KMS-11 (cell line): Measurements from ENCODE around the gene THAP2.
"Not testable (repeated sequence)": the region's sequence is repeated elsewhere in the genome, so short reads cannot be mapped to it uniquely, and the experiment has no call there.

ENCODE experiments used
- H2AFZ ChIP-seq: fragments of 200-600 bp; sonication (generic); 2 replicates; pipeline ENCODE4 v1.6.1; 2016; ENCODE audit warnings: antibody characterized with exemption, mixed run types, low read depth
- H3K27ac ChIP-seq: fragments of 200-600 bp; sonication (generic); 2 replicates; pipeline ENCODE4 v1.6.1; 2016; ENCODE audit warnings: mild to moderate bottlenecking, mixed run types
- H3K27me3 ChIP-seq: fragments of 200-600 bp; sonication (generic); 2 replicates; pipeline ENCODE4 v1.6.1; 2017; ENCODE audit warnings: mild to moderate bottlenecking, low read depth, mixed run types, moderate library complexity; ENCODE audit not compliant: insufficient read depth
- H3K36me3 ChIP-seq: fragments of 200-600 bp; sonication (generic); 2 replicates; pipeline ENCODE4 v1.6.1; 2017; ENCODE audit warnings: mild to moderate bottlenecking, mixed run types; ENCODE audit not compliant: insufficient read depth
- H3K4me1 ChIP-seq: fragments of 200-600 bp; sonication (generic); 2 replicates; pipeline ENCODE4 v1.6.1; 2016; ENCODE audit warnings: mild to moderate bottlenecking, low read depth, mixed run types; ENCODE audit not compliant: poor library complexity, severe bottlenecking
- H3K4me2 ChIP-seq: fragments of 200-600 bp; sonication (generic); 2 replicates; pipeline ENCODE4 v1.7.0; 2016; ENCODE audit warnings: mild to moderate bottlenecking, mixed run types
- H3K4me3 ChIP-seq: fragments of 200-600 bp; sonication (generic); IDR thresholded peaks from 2 replicates; pipeline ENCODE4 v1.6.1; 2017; ENCODE audit warnings: low read depth, low read length, mixed read lengths; ENCODE audit not compliant: insufficient read depth
- H3K79me2 ChIP-seq: fragments of 200-600 bp; sonication (generic); 2 replicates; pipeline ENCODE4 v1.6.1; 2016; ENCODE audit warnings: low read depth, mixed run types; ENCODE audit not compliant: insufficient read depth
- H3K9ac ChIP-seq: fragments of 200-600 bp; sonication (generic); 2 replicates; pipeline ENCODE4 v1.6.1; 2016; ENCODE audit warnings: mild to moderate bottlenecking, mixed run types
- H4K20me1 ChIP-seq: fragments of 200-600 bp; sonication (generic); 2 replicates; pipeline ENCODE4 v1.6.1; 2016; ENCODE audit warnings: mild to moderate bottlenecking, mixed run types; ENCODE audit not compliant: insufficient read depth
- TF ChIP-seq, protein P1 (sequence below): fragments of 200-600 bp; sonication (generic); conservative IDR thresholded peaks from 2 replicates; pipeline ENCODE4 v1.6.1; 2017; ENCODE audit warnings: low read depth, mild to moderate bottlenecking, antibody characterized with exemption, low read length, moderate library complexity, mixed read lengths

The THAP2 gene

DNA sequence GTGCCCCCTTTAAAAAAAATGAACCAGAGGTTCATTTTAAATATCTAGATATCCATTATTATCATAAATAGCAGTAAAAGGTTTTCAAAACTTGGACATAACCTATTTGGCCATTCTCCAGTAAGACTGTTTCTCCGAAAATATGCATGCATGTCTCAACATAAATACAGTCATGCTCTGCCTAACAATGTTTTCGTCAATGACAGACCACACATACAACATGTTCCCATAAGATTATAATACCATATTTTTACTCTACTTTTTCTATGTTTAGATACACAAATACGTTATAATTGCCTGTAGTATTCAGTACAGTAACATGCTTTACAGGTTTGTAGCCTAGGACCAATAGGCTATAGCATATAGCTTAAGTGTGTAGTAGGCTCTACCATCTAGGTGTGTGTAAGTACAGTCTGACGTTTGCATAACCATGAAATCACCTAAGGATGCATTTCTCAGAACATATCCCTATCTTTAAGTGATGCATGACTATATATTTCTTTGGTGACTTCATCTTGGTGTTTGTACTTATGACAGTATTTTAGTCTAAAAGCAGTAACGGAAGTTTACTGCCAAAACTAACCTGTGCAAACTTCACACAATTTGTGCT, 25.0 kb downstream of the THAP2 start:
- no peaks in the 10 kb centered on the region for H4K20me1 ChIP-seq
- no peak overlapping the region for H3K4me3 ChIP-seq
- no peaks in the 10 kb centered on the region; the same call in 1 of the 2 replicates for H3K79me2 ChIP-seq
- H3K9ac ChIP-seq = no peak overlapping the region
- H3K27ac ChIP-seq = no peak overlapping the region
- no peak overlapping the region for H3K4me2 ChIP-seq
- no peaks in the 10 kb centered on the region for H3K27me3 ChIP-seq
- TF ChIP-seq, protein P1, sequence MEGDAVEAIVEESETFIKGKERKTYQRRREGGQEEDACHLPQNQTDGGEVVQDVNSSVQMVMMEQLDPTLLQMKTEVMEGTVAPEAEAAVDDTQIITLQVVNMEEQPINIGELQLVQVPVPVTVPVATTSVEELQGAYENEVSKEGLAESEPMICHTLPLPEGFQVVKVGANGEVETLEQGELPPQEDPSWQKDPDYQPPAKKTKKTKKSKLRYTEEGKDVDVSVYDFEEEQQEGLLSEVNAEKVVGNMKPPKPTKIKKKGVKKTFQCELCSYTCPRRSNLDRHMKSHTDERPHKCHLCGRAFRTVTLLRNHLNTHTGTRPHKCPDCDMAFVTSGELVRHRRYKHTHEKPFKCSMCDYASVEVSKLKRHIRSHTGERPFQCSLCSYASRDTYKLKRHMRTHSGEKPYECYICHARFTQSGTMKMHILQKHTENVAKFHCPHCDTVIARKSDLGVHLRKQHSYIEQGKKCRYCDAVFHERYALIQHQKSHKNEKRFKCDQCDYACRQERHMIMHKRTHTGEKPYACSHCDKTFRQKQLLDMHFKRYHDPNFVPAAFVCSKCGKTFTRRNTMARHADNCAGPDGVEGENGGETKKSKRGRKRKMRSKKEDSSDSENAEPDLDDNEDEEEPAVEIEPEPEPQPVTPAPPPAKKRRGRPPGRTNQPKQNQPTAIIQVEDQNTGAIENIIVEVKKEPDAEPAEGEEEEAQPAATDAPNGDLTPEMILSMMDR = no peak
- no peaks in the 10 kb centered on the region for H3K36me3 ChIP-seq
- peaks cover 51% of the 10 kb centered on the region for H3K4me1 ChIP-seq
- H2AFZ ChIP-seq = no peak overlapping the region

DNA sequence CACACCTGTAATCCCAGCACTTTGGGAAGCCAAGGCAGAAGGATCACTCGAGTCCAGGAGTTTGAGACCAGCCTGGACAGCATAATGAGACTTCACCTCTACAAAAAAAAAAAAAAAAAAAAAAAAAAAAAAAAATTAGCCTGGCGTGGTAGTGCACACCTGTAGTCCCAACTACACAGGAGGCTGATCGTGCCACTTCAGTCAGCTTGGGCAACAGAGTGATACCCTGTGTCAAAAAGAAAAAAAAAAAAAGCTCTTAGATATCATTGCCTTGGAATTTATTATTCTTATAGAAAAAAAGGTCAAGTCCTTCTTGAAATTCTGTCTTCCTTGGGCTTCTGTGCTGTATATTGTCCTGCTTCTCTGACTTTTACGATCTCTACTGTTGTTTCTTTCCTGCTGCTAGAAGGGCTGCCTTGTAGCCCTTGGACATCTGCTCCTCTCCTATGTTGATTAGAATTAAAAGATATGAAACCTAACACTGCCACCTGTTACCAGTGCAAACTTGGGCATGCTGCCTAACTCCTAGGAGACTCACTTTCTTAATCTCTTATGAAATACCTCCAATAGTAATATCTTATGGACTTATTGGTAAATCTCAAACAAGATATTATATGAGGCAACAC, 27.5 kb downstream of the THAP2 start:
- Histone ChIP-seq H3K79me2 (no peaks in the 10 kb centered on the region; the same call in 1 of the 2 replicates), H3K27me3 (no peaks in the 10 kb centered on the region), H3K4me2 (peak overlapping the region; percentile 4; the same call in 1 of the 2 replicates), H2AFZ (no peak overlapping the region), H4K20me1 (no peaks in the 10 kb centered on the region), H3K4me1 (peaks cover 54% of the 10 kb centered on the region), H3K4me3 (no peak overlapping the region), H3K27ac (peak overlapping the region; percentile 12; the same call in 1 of the 2 replicates), H3K36me3 (no peaks in the 10 kb centered on the region), H3K9ac (no peak overlapping the region)
- TF ChIP-seq, protein P1 = no peak

DNA sequence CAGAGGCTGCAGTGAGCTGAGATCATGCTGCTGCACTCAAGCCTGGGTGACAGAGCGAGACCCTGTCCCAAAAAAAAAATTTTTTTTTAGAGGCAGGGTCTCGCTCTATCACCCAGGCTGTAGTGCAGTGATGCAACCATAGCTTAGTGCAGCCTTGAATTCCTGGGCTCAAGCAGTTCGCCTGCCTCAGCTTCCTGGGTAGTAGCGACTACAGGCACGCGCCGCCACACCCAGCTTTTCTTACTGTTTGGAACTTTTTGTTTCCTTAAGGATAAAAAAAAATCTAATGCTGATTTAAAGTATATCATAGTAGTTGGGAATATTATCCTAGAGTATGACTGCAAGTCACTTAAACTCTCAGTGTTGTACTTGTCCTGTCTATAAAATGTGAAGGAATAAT, 29.0 kb downstream of the THAP2 start:
- Histone ChIP-seq H3K27ac (no peak overlapping the region), H3K4me1 (peaks cover 41% of the 10 kb centered on the region), H2AFZ (no peak overlapping the region), H3K9ac (no peak overlapping the region), H3K4me2 (no peak overlapping the region), H3K4me3 (no peak overlapping the region), H3K36me3 (no peaks in the 10 kb centered on the region), H3K27me3 (no peaks in the 10 kb centered on the region), H4K20me1 (no peaks in the 10 kb centered on the region), H3K79me2 (no peaks in the 10 kb centered on the region)
- TF ChIP-seq, protein P1 = no peak

DNA sequence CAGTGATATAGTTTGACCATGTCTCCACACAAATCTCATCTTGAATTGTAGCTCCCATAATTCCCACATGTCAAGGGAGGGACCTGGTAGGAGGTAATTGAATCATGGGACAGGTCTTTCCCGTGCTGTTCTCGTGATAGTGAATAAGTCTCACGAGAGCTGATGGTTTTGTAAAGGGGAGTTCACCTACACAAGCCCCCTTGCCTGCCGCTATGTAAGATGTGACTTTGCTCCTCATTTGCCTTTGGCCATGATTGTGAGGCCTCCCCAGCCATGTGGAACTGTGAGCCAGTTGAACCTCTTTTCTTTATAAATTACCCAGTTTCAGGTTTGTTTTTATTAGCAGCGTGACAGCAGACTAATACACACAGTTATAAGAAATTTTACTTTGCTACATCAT, 29.6 kb downstream of the THAP2 start:
- not testable (repeated sequence) for H3K36me3 ChIP-seq, H3K4me2 ChIP-seq, H3K9ac ChIP-seq, H3K4me3 ChIP-seq, H3K79me2 ChIP-seq, H3K27me3 ChIP-seq, H2AFZ ChIP-seq, H4K20me1 ChIP-seq
- Histone ChIP-seq H3K4me1 (peaks cover 41% of the 10 kb centered on the region), H3K27ac (peak overlapping the region; percentile 4; the same call in 1 of the 2 replicates)

DNA sequence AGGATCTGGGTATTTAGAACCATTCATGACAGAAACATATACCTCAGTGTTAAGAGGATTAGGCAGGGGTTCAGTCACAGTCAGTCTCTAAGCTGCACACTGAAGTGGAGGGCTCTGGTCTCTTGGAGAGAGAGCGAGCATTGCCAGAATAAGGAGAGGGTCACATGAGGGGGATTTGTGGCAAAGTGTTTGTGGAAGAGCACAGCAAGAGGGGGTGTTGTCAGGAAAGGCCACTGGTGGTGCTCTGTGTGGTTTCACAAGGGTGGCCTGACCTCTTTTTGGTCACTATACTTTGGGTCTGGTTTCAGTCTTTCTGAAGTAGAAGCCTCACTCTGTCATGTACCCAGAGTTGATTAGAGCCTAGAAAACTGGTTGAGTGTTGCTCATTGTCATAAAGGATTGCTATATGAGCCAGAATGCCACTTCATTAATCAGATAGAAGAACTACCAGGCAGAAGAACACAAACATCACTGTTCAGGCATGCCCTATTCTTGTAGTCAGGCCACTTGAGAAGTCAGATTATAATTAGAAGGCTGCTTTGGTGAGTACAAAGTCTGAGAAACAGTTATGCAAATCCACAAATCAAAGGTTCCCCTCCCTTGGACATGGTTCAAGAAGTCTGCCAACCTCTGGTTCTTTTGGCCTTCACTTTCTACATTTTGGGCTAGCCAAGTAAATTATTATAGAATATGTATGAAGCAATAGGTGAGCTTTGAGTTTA, 30.2 kb downstream of the THAP2 start:
- peaks cover 41% of the 10 kb centered on the region for H3K4me1 ChIP-seq
- peak overlapping the region; percentile 32; the same call in 1 of the 2 replicates for H3K4me2 ChIP-seq
- H3K27me3 ChIP-seq = no peaks in the 10 kb centered on the region
- H3K79me2 ChIP-seq = no peaks in the 10 kb centered on the region
- peak overlapping the region; percentile 4; the same call in 1 of the 2 replicates for H3K27ac ChIP-seq
- no peak overlapping the region for H3K4me3 ChIP-seq
- no peak overlapping the region for H3K9ac ChIP-seq
- TF ChIP-seq, protein P1 = no peak
- H2AFZ ChIP-seq = no peak overlapping the region
- H4K20me1 ChIP-seq = no peaks in the 10 kb centered on the region
- no peaks in the 10 kb centered on the region for H3K36me3 ChIP-seq
